NB4 (cell line): ENCODE measurements around the gene TMEM140.

Experiments used
- DNase-seq: peaks from one replicate; pipeline ENCODE4 v3.0.0; 2010; ENCODE audit warnings: low read depth
- H3K4me3 ChIP-seq: one replicate; pipeline ENCODE4 v1.5.1; 2011; ENCODE audit warnings: mild to moderate bottlenecking, low read depth, low read length, moderate library complexity
- CTCF ChIP-seq: IDR thresholded peaks from one replicate; pipeline ENCODE4 v1.5.1; 2012; ENCODE audit warnings: low read depth, low read length
- MAX ChIP-seq: IDR thresholded peaks from 2 replicates; pipeline ENCODE4 v1.6.1; 2011; ENCODE audit warnings: low read depth, low read length
- MYC ChIP-seq: IDR thresholded peaks from 2 replicates; pipeline ENCODE4 v1.6.1; 2011; ENCODE audit warnings: low read depth, low read length
- POLR2A ChIP-seq: IDR thresholded peaks from 2 replicates; pipeline ENCODE4 v1.6.1; 2011; ENCODE audit warnings: mild to moderate bottlenecking; ENCODE audit not compliant: insufficient read length; ENCODE audit errors: extremely low read depth

Gene TMEM140

GRCh38 chr7:135160098-135160857 is 12.4 kb downstream of the TMEM140 start:
- peak overlapping the region; percentile 35 for H3K4me3 ChIP-seq
- no peak for TF ChIP-seq MAX
- peak; percentile 80 for DNase-seq

DNA sequence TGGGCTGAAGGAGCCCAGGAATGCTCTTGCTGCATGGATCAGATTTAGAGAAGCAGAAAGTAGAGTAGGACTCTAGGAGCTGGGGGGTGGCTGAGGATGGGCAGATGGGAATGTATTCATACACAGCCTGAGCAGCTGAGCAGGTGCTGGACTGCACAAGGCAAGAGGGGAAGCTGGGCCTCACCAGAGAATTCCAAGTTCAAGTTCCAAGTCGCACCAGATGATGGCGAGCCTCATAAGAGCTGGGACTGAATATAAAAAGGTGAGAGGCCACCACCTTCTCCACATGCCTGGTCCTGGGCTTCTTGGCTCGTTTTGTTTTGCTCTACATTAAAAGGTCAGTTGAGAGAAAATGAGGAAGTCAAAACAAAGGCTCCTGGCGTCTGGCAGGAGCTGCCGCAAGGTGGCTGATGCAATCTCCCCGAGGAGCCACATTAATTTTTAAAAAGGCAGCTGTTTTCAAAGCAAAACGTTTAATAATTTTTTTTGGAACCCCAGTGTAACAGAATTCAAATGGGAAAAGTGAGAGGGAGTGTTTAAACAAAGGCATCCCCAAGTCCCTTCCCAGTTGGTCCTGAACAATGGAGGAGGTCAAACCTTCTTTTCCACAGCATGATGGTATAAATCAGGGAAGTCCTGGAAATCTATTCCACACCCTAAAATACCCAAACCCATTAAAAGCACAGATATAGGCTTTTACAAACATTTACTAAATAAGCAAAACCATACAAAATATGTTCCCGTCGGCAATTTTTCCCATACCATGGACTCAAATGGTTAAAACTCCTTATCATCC is 13.2 kb downstream of the TMEM140 start:
- peak overlapping the region; percentile 42 for H3K4me3 ChIP-seq
- peak; percentile 90 for DNase-seq
- no peak for TF ChIP-seq CTCF
- TF ChIP-seq MYC: peak; percentile 86
- TF ChIP-seq MAX: peak; percentile 77
- TF ChIP-seq POLR2A: peak; percentile 22

DNA sequence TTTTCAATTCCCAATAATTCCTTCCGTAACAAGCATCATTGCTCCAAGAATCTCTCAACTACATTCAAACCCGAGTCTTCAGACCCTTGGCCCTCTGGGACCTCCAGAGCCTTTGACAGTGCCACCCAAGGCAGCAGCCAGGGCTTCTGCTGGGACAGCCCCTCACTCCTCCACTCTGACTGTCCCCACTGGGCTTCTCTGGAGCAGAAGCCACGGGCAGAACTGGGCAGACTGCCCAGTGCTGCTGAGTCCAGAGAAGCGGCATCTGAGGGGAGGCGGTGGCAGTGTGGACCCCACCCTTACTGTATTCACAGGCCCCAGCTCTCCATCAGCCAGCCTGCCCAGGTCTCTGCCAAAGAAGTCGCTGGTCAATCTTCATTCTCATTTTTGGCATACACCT is 13.8 kb downstream of the TMEM140 start:
- peak overlapping the region; percentile 42 for H3K4me3 ChIP-seq
- TF ChIP-seq MYC (no peak), CTCF (no peak), POLR2A (no peak), MAX (no peak)
- peak; percentile 51 for DNase-seq

- H3K4me3 ChIP-seq: no peak overlapping the region
- no peak for TF ChIP-seq MAX
- TF ChIP-seq POLR2A: no peak
- TF ChIP-seq CTCF: no peak
- no peak for TF ChIP-seq MYC
- DNase-seq: peak; percentile 38
Observed at GRCh38 chr7:135162382-135163001, 14.6 kb downstream of the TMEM140 start.

DNA sequence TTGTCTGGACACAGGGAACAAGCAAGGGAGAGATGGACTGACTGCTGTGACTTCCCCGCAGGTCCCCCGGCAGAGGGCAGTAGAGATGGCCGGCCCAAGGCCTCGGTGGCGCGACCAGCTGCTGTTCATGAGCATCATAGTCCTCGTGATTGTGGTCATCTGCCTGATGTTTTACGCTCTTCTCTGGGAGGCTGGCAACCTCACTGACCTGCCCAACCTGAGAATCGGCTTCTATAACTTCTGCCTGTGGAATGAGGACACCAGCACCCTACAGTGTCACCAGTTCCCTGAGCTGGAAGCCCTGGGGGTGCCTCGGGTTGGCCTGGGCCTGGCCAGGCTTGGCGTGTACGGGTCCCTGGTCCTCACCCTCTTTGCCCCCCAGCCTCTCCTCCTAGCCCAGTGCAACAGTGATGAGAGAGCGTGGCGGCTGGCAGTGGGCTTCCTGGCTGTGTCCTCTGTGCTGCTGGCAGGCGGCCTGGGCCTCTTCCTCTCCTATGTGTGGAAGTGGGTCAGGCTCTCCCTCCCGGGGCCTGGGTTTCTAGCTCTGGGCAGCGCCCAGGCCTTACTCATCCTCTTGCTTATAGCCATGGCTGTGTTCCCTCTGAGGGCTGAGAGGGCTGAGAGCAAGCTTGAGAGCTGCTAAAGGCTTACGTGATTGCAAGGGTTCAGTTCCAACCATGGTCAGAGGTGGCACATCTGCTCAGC is 16.6 kb downstream of the TMEM140 start:
- DNase-seq: peak; percentile 16
- TF ChIP-seq CTCF (no peak), MYC (no peak), MAX (no peak), POLR2A (no peak)

More for the DNA sequence above, 16.6 kb downstream of the TMEM140 start:
- no peak overlapping the region for H3K4me3 ChIP-seq
